Astrocyte (in vitro differentiated cells and primary cell): ENCODE data around the gene RAVER2.

Experiments used
- CTCF ChIP-seq: IDR thresholded peaks from 2 replicates; pipeline ENCODE4 v1.5.1; 2011; ENCODE audit warnings: low read depth, mild to moderate bottlenecking, inconsistent platforms, low read length, moderate library complexity; ENCODE audit not compliant: insufficient read depth
- EZH2 ChIP-seq: IDR thresholded peaks from 2 replicates; pipeline ENCODE4 v1.6.1; 2012; ENCODE audit warnings: mild to moderate bottlenecking, low read length, inconsistent platforms; ENCODE audit not compliant: insufficient read depth

DNA sequence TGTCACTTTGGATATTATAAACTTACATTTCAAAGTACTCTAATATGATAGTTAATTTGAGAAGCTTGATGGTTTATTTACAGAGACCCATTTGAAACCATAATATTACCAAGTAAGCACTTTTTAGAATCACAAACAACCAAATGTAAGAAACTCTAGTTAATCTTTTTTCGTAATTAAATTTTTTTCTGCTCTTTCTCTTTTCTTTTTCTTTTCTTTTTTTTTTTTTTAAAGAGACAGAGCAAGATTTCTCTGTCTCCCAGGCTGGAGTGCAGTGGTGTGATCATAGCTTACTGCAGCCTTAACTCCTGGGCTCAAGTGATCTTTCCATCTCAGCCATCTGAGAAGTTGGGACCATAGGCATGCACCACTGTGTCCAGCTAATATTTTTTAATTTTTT lies 5.2 kb downstream of the RAVER2 start:
- TF ChIP-seq EZH2: no peak
- no peak for TF ChIP-seq CTCF
